NB4 (cell line): ENCODE results near the gene KIF13A.

ENCODE experiments used
- DNase-seq: peaks from one replicate; pipeline ENCODE4 v3.0.0; 2010; ENCODE audit warnings: low read depth
- H3K4me3 ChIP-seq: one replicate; pipeline ENCODE4 v1.5.1; 2011; ENCODE audit warnings: mild to moderate bottlenecking, low read depth, low read length, moderate library complexity
- CTCF ChIP-seq: IDR thresholded peaks from one replicate; pipeline ENCODE4 v1.5.1; 2012; ENCODE audit warnings: low read depth, low read length
- MAX ChIP-seq: IDR thresholded peaks from 2 replicates; pipeline ENCODE4 v1.6.1; 2011; ENCODE audit warnings: low read depth, low read length
- MYC ChIP-seq: IDR thresholded peaks from 2 replicates; pipeline ENCODE4 v1.6.1; 2011; ENCODE audit warnings: low read depth, low read length
- POLR2A ChIP-seq: IDR thresholded peaks from 2 replicates; pipeline ENCODE4 v1.6.1; 2011; ENCODE audit warnings: mild to moderate bottlenecking; ENCODE audit not compliant: insufficient read length; ENCODE audit errors: extremely low read depth

The KIF13A gene

GRCh38 chr6:17899491-17899890 lies 87.9 kb downstream of the KIF13A start:
- H3K4me3 ChIP-seq = no peak overlapping the region
- DNase-seq = no peak
- TF ChIP-seq CTCF = no peak
- no peak for TF ChIP-seq POLR2A
- TF ChIP-seq MAX = no peak
- TF ChIP-seq MYC = no peak

- no peak for DNase-seq
- H3K4me3 ChIP-seq = no peak overlapping the region
- TF ChIP-seq POLR2A (no peak), MYC (no peak), CTCF (no peak), MAX (no peak)
Observed at GRCh38 chr6:17897681-17898080, 89.8 kb downstream of the KIF13A start.

- TF ChIP-seq MYC (no peak), CTCF (no peak), MAX (no peak), POLR2A (no peak)
- DNase-seq = no peak
- no peak overlapping the region for H3K4me3 ChIP-seq
Observed at GRCh38 chr6:17894905-17895304, 92.5 kb downstream of the KIF13A start.

- no peak for DNase-seq
- no peak overlapping the region for H3K4me3 ChIP-seq
- TF ChIP-seq MYC (no peak), POLR2A (no peak), CTCF (no peak), MAX (no peak)
Observed at GRCh38 chr6:17894191-17894590, 93.2 kb downstream of the KIF13A start.

GRCh38 chr6:17892097-17892686 lies 95.2 kb downstream of the KIF13A start:
- no peak overlapping the region for H3K4me3 ChIP-seq

More at GRCh38 chr6:17892097-17892686, 95.2 kb downstream of the KIF13A start:
- no peak for TF ChIP-seq MAX
- TF ChIP-seq POLR2A = no peak
- TF ChIP-seq MYC = no peak
- no peak for TF ChIP-seq CTCF
- no peak for DNase-seq
